Neural crest cell (in vitro differentiated cells): Measurements from ENCODE around the gene SLC25A11. TPM values are rescaled to one million over a fixed set of nuclear protein-coding genes. Genes with fewer than 3 reads are reported as not detected.
A peak's percentile ranks its signal among the peaks of the same experiment; 100 is the strongest.
"Not testable (repeated sequence)": the region's sequence is repeated elsewhere in the genome, so short reads cannot be mapped to it uniquely, and the experiment has no call there.

Source experiments
- DNase-seq: peaks from one replicate; pipeline ENCODE4 v3.0.0; 2021; ENCODE audit warnings: low read depth, mixed read lengths, low spot score
- H3K27ac Mint-ChIP-seq: one replicate; pipeline ENCODE4 v1.8.0; 2021; ENCODE audit warnings: mild to moderate bottlenecking, mixed read lengths; ENCODE audit not compliant: unreplicated experiment
- H3K27me3 Mint-ChIP-seq: 2 replicates; pipeline ENCODE4 v1.8.0; 2021; ENCODE audit warnings: low read depth, mild to moderate bottlenecking, mixed read lengths
- H3K36me3 Mint-ChIP-seq: 2 replicates; pipeline ENCODE4 v1.8.0; 2021; ENCODE audit warnings: low read depth, mild to moderate bottlenecking, mixed read lengths
- H3K4me1 Mint-ChIP-seq: 2 replicates; pipeline ENCODE4 v1.8.0; 2021; ENCODE audit warnings: mixed read lengths
- H3K4me3 Mint-ChIP-seq: one replicate; pipeline ENCODE4 v1.8.0; 2021; ENCODE audit warnings: mild to moderate bottlenecking, mixed read lengths
- H3K9me3 Mint-ChIP-seq: 2 replicates; pipeline ENCODE4 v1.8.0; 2021; ENCODE audit warnings: mixed read lengths
- CTCF ChIP-seq: fragments of 200-600 bp; sonication (generic); conservative IDR thresholded peaks from 2 replicates; pipeline ENCODE4 v1.5.0; 2021; ENCODE audit warnings: antibody characterized with exemption, mild to moderate bottlenecking
- total RNA-seq: library from RNA; stranded (reverse); gene quantifications from 2 replicates; pipeline ENCODE4 v1.2.1, GENCODE V29; 2021

Gene SLC25A11
- total RNA-seq, 1 donor from 2014 or later = 67.7 TPM

- no peak for DNase-seq
- Mint-ChIP-seq H3K4me1 (no peaks in the 10 kb centered on the region), H3K27me3 (peaks cover 3% of the 10 kb centered on the region), H3K9me3 (no peaks in the 10 kb centered on the region), H3K27ac (no peak overlapping the region), H3K4me3 (no peak overlapping the region), H3K36me3 (no peaks in the 10 kb centered on the region)
- TF ChIP-seq CTCF = no peak
Measured at GRCh38 chr17:4919511-4920047, 20.3 kb downstream of the SLC25A11 start.

GRCh38 chr17:4914551-4914950, 25.3 kb downstream of the SLC25A11 start:
- not testable (repeated sequence) for H3K27me3 Mint-ChIP-seq, H3K36me3 Mint-ChIP-seq, DNase-seq, H3K4me1 Mint-ChIP-seq, H3K9me3 Mint-ChIP-seq, H3K4me3 Mint-ChIP-seq, H3K27ac Mint-ChIP-seq

GRCh38 chr17:4913994-4914393, 25.9 kb downstream of the SLC25A11 start:
- no peak for TF ChIP-seq CTCF
- Mint-ChIP-seq H3K27me3 (no peaks in the 10 kb centered on the region), H3K9me3 (no peaks in the 10 kb centered on the region), H3K4me3 (no peak overlapping the region), H3K36me3 (no peaks in the 10 kb centered on the region), H3K4me1 (peaks cover 5% of the 10 kb centered on the region), H3K27ac (no peak overlapping the region)
- no peak for DNase-seq

- peak; percentile 77 for DNase-seq
- Mint-ChIP-seq H3K27ac (no peak overlapping the region), H3K4me1 (peaks cover 5% of the 10 kb centered on the region), H3K36me3 (no peaks in the 10 kb centered on the region), H3K4me3 (no peak overlapping the region), H3K27me3 (peaks cover 7% of the 10 kb centered on the region), H3K9me3 (no peaks in the 10 kb centered on the region)
- TF ChIP-seq CTCF = peak; percentile 76
Measured at GRCh38 chr17:4908711-4909496, 30.9 kb downstream of the SLC25A11 start.

GRCh38 chr17:4908301-4908700, 31.5 kb downstream of the SLC25A11 start:
- no peak overlapping the region for H3K27ac Mint-ChIP-seq
- H3K27me3 Mint-ChIP-seq = peaks cover 11% of the 10 kb centered on the region
- H3K9me3 Mint-ChIP-seq = no peaks in the 10 kb centered on the region
- no peak overlapping the region for H3K4me3 Mint-ChIP-seq
- peak; percentile 38 for DNase-seq
- peaks cover 3% of the 10 kb centered on the region for H3K36me3 Mint-ChIP-seq
- TF ChIP-seq CTCF = no peak
- peaks cover 10% of the 10 kb centered on the region for H3K4me1 Mint-ChIP-seq

GRCh38 chr17:4906642-4907041, 33.2 kb downstream of the SLC25A11 start:
- not testable (repeated sequence) for H3K9me3 Mint-ChIP-seq, DNase-seq, H3K36me3 Mint-ChIP-seq, H3K27ac Mint-ChIP-seq, H3K4me3 Mint-ChIP-seq
- H3K4me1 Mint-ChIP-seq = peaks cover 11% of the 10 kb centered on the region
- H3K27me3 Mint-ChIP-seq = peaks cover 12% of the 10 kb centered on the region
